ENCODE data around the gene IGFBP2.

DNA sequence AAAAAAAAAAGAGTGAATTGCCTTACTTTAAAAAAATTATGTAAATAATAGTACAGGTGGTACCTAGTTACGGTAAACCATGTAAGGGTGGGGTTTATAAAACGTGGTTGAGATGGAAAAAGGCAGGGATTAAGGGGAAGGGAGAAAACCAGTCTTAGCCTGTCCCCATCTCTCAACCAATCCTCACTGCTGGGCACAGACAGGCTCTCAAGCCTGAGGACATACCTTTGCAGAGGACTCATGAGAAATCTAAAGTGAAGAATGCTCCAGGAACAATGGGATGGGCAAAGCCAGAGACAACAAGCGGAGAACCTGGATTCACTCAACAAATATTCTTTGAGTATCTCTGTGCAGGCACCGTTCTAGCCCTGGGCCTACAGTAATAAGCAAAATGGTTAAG, 3.4 kb upstream of the IGFBP2 start:
- TF ChIP-seq POLR2A (IDR thresholded peaks at IDR 0.05) = no peak
- TF ChIP-seq, protein P1, sequence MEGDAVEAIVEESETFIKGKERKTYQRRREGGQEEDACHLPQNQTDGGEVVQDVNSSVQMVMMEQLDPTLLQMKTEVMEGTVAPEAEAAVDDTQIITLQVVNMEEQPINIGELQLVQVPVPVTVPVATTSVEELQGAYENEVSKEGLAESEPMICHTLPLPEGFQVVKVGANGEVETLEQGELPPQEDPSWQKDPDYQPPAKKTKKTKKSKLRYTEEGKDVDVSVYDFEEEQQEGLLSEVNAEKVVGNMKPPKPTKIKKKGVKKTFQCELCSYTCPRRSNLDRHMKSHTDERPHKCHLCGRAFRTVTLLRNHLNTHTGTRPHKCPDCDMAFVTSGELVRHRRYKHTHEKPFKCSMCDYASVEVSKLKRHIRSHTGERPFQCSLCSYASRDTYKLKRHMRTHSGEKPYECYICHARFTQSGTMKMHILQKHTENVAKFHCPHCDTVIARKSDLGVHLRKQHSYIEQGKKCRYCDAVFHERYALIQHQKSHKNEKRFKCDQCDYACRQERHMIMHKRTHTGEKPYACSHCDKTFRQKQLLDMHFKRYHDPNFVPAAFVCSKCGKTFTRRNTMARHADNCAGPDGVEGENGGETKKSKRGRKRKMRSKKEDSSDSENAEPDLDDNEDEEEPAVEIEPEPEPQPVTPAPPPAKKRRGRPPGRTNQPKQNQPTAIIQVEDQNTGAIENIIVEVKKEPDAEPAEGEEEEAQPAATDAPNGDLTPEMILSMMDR (IDR thresholded peaks at IDR 0.05) = no peak

Data from esophagus squamous epithelium (tissue), 4 donors.